ENCODE measurements around the gene ARHGEF40.

ARHGEF40 gene

GRCh38 chr14:21070083-21070609 is at the start of gene ARHGEF40:
ARHGEF40 (plus strand) TSS chr14:21070304; CDS start chr14:21070397, 93 bp downstream.
- DNase-seq = no peak

- no peak for DNase-seq
These were observed 49.0 kb upstream of the ARHGEF40 start for GRCh38 chr14:21020977-21021545.

DNA sequence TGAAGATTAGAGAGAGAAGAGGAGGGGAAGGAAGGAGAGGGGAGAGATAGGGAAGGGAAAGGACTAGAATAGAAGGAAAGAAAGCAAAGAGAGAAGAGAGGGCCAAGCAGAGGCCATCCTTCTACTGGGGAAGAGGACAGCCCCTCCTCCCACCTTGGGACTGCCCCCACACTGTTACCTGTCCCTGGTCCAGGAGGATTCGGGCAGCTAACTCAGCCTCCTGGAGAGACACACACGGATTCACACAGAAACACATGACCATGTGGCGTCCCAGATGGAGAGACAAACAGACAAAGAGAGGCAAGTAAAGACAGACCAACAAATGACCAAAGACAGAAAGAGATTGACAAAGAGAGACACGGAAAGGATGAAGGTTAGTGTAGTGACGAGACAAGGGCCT is 47.4 kb upstream of the ARHGEF40 start:
- no peak for DNase-seq

GRCh38 chr14:21023174-21023573 is 46.9 kb upstream of the ARHGEF40 start:
- no peak for DNase-seq

DNA sequence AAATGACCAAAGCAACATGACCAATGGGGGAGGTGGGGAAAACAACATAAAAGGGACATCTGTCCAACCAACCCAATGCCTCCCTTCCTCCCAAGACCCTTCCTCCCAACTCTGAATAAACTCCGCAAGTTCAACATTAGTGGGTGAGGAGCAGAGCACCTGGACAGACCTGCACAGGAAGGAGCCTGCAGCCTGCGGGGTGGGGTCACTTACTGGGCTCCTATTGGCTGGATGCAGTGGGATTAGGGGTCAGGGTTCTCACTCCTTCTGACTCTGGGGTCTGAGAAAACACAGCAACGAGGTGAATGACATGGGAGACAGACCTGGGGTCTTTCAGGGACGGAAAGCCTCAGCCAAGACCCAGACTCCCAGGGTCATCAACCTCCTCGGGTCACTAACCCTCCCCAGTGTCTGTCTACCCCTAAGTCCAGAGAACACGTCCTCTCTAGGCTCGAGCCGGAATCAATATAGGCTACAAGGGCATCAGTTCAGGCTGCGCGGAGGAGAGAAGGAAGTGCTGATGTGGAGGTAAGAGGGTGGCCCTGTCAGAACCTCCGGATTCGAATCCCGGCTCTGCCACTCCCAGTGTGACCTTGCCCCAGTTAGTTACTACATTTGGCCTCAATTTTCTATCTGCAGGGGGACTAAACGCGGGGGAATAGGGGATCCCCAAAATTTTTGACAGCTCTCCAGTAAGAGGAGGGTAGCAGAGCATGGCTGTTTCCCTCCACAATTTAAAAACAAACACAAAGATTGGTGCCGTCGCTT is 46.1 kb upstream of the ARHGEF40 start:
- no peak for DNase-seq

DNA sequence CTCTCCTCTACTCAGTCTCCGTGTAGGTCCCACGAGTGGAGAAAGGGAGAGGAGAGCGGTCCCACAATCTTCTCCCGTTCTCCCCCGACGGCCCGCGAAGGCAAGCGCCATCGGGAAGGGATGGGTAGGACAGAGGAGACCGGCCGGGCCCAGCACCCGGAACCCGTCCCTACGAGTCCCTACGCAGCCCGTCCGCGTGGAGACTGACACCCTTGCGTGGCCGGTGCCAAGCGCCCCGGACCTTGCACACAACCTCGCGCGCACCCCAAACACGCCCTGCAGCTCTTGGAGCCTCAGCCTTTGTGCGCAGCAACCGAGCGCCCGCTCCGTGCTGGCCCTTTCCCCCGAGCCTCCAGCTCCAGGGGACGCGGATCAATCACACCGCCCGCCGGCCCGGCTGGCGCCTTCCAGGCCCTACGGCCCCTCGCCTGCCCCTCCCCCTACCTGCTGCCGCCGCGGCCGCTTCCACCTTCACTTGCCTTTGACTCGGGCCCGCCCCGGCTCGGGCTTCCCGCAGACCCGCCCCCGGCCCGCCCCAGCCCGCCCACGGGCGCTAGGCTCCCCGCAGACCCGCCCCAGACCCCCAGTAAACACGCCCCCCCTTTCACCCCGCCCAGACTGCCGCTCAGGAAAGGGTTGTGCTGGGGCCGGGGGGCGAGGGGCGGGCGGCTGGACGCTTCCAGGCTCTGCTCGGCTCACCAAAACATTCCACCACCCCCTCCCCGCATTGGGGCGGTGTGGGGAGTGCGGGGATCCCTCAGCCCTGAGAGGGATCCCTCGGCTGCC is 45.3 kb upstream of the ARHGEF40 start, which contains the start of gene NDRG2:
TSS of gene NDRG2 (minus strand) at position 477 of the 786 bp plus-strand sequence. CDS start 1,746 bp downstream, outside the sequence.
- peak; percentile 70 for DNase-seq

DNA sequence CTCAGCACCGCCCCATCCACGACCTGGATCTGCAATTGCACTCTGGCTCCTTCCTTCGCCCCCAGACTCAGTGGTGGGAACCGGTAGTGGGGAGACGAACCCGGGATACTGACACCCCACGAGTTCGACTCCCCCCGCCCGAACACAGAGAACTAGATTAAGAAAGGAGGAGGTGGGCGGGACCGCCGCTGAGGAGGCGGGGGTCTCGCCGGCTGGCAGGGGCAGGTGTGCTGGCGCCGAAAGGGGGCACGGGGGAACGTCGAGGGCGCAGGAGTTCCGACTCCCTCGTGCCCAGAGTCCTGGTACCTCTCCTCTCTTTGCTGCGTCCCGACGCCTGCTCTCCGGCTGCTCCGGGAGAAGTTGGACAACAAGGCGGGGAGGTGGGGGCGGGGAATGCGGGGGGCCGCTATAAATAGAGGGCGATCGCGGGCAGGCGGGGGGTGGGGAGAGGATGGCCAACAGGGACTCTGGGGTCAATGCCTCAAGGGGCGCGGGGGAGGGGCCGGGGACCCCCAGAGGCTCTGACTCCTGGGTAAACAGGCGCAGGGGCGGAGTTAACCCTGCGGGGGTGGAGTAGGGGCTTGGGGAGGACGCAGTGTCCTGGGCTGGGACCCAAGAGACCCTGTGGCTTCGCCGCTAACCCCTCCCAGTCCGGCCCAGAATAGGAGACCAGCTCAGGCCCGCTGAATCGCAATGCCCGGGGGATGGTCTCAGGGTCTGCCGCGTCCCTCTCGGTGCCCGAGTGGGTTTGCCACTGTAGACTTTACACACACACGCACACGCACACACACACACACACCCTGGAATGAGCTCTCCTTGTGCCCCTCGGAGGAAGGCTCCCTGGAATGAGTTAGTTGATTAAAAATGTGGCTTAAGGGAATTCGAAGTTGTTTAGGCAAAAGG is 44.5 kb upstream of the ARHGEF40 start:
- DNase-seq = no peak

DNA sequence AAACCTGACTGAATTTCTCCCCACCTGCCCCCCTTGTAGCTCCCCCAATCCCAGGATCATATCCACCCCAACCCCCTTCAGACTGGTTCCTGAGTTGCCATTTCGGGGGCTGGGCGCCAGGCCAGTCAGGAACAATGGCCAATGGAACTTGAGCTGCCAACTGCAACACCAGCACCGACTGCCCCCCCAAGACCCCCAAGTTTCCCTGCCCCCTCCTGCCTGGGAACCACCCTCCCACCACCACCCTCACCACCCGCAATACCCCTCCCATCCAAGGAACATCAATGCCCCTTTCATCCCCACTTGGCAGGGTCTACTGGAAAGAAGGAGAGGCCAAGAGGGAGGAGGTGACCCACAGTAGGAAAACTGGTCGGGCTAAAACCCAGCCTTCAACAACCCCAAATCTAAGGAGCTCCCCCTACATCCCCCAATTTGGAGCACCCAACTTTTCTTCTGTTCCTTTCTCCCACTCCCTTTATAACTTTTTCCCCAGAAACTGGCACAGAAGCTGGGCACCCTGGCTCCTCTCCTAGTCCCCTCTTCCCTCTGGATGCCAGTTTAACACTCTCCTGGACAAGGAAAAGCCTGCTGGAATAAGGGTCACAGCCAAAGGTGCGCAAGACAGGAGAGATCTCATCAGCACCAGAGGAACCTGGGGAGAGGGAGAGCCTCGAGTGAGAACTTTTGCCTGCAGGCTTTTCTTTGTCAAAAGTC is 43.7 kb upstream of the ARHGEF40 start:
- DNase-seq = no peak

DNA sequence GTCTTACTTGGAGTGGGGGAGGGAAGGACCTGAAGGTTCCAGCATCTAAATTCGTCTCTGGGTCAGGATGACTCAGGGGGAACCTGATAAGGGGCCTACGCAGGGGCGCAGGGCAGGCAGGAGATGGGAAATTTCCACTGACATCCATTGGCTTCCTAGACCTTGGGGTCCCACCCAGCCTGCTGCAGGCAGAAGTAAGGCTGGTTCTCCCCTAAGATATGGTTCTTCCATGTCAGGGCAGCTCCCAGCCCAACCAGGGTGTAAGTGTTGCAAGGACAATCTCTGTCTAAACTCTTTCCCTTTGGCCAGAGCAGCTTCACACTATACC is 43.2 kb upstream of the ARHGEF40 start:
- DNase-seq = no peak

DNA sequence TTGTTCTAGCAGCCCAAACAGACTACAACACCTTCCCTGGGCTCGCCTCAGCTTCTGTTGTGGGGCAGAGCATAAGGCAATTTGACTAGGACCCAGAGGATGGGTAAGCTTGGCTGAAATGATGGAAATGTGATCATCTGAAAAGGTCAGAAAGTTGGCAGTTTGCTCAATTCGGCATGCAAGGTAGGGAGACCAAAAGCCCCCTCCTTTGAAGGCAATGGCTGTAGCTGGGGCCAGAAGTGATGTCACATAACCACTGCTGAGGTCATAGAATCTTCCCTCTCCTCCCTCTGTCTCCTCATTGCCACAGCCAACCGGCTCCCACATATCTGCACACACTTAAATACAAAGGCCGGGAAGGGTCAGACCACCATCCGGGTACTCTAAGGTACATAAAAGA is 40.2 kb upstream of the ARHGEF40 start, which contains the start of gene TPPP2:
TSS of gene TPPP2 (plus strand) at position 301 of the 400 bp plus-strand sequence. CDS start 365 bp downstream, outside the sequence.
- no peak for DNase-seq

DNA sequence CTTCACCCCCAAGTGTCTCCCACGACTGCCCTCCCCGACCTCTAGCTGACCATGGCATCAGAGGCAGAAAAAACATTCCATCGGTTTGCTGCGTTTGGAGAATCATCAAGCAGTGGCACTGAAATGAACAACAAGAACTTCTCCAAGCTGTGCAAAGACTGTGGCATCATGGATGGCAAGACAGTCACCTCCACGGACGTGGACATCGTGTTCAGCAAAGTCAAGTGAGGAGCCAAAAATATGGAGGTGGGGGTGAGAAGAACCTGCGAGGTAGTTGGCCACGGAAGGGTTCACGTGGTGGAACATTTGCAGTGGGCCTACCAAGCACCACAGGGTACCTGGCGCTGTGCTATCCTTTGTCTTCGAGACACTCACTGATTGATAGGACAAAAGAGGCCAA is 39.6 kb upstream of the ARHGEF40 start:
- no peak for DNase-seq

DNA sequence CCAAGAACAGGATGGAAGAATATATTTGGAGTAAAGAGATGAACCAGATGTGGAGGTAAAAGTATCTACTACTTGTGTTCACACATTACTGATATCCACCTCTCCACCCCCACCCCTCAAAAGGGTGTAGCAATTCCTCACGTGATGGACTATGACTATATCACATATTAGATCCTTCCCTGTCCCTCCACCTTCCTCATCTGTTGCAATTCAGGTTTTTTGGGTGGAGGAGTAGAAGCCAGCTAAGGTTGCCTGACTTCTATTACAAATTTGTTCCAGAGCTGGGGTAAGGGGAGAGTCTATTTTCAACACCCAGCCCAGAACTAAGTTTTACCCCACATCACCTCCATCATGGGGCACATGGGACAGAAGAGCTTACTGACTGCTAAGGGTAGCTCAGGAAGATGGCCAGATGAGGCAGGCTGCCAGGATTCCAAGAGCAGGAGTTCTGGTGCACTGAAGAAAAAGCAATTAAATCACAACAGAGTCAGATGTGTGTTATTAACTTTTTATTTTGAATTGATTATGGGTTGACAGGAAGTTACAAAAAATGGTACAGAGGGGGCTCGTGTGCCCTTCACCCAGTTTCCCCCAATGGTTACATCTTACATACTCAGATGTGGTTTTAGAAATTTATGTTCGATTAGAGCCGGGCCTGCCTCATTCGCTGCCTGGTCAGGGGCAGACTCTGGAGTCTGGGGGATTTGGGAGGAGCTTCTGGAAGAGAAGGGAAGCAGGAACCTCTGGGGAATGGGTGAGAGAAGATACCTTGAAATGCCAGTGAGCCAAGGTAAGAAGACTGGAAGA is 37.6 kb upstream of the ARHGEF40 start:
- DNase-seq = no peak

DNA sequence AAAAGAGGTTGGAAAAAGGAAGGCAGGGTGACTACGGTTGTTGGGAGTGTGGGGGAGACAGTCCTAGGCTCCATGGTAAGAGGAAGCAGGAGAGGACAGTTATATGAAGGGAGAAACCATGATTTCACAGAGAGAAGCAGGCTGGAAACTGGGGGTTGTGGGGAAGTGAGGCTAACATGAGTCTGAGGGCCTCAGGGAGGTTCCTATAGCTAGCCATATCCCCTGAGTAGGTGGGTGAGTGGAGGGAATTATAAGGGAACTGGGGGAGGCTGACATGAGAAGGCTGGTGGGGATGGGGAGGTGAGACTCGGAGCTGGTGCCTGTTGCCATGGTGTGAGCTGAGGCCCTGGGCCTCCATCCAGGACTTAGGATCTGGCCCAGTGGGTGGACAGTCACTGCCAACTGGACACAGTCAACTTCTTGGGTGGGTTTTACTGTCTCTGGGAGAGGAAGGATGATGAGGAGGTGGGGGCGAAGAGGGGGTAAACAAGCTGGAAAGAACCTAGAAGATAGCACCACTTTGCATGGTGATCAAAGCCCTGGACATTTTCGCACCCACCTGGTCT is 36.9 kb upstream of the ARHGEF40 start:
- no peak for DNase-seq

DNA sequence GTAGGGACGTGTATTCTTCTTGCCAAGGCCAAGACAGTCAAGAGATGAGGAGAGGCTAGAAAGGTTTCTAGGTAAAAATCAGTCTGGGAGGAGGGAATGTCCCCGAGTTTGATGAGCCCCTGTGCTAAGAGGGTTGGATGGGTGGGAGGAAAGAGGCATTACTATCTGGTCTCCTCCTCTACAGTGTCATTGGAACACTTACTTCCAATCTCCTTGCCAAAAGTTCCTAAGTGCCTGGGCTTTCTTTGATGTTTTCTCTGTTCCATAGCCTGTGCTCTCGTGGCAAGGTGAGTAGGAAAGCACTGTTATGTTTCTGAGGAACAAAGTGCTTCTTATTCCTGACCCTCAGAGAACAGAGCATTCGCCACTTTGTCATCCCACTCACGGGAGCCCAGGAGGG is 35.4 kb upstream of the ARHGEF40 start, which contains the start of gene RNASE13:
TSS of gene RNASE13 (minus strand) at position 101 of the 400 bp plus-strand sequence. CDS start 519 bp downstream, outside the sequence.
- DNase-seq = no peak

DNA sequence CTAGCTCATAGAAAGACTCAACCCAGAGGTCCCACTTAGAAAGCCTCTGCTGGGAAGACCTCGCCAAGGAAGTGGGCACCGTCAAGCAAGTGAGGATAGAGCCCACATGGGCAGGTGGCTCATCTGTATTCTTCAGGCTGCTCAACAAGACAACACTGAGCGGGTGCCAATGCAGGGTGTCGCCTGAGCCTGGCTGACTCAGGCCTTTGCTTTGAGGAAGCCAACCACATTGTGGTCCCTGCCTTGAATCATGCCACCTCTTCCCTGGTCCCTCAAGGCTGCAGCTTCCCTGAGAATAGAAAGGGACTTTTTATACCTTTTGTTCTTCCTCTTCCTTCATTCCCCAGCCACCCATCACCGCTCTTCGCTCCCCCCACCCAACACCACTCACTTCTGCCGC is 33.4 kb upstream of the ARHGEF40 start:
- no peak for DNase-seq

GRCh38 chr14:21037156-21037555 is 32.9 kb upstream of the ARHGEF40 start:
- no peak for DNase-seq

GRCh38 chr14:21038441-21039422 is 31.4 kb upstream of the ARHGEF40 start:
- DNase-seq = no peak

- DNase-seq = no peak
These were observed 30.3 kb upstream of the ARHGEF40 start for GRCh38 chr14:21039585-21040369.
